Liver (tissue), 9 donors: Measurements from ENCODE around the gene CTNNBL1. TPM values are rescaled to one million over a fixed set of nuclear protein-coding genes. Genes with fewer than 3 reads are reported as not detected.
"Not testable (repeated sequence)": the region's sequence is repeated elsewhere in the genome, so short reads cannot be mapped to it uniquely, and the experiment has no call there.

Experiments
- DNase-seq: peaks from one replicate; pipeline ENCODE4 v3.0.0-alpha.2; 2017; ENCODE audit warnings: low spot score
- H3K27ac ChIP-seq, 2 donors: one replicate each; pipeline ENCODE4 v1.7.0; 2013; ENCODE audit warnings: inconsistent platforms in 2 of 2, low read length in 2 of 2, control low read depth in 1 of 2, low read depth in 1 of 2, mild to moderate bottlenecking in 1 of 2
- H3K27me3 ChIP-seq, 4 donors: one replicate each; pipeline versions ENCODE4 v1.6.1 to v1.7.0; 2013; ENCODE audit warnings: low read length in 3 of 4, inconsistent platforms in 1 of 4, mild to moderate bottlenecking in 1 of 4, moderate library complexity in 1 of 4; ENCODE audit not compliant: control insufficient read depth in 4 of 4, insufficient read depth in 4 of 4
- H3K36me3 ChIP-seq, 4 donors: one replicate each; pipeline versions ENCODE4 v1.6.1 to v1.7.0; 2013; ENCODE audit warnings: low read length in 3 of 4, mild to moderate bottlenecking in 3 of 4, low read depth in 1 of 4, moderate library complexity in 1 of 4; ENCODE audit not compliant: control insufficient read depth in 4 of 4, insufficient read depth in 3 of 4
- H3K4me1 ChIP-seq, 4 donors: one replicate each; pipeline versions ENCODE4 v1.6.1 to v1.7.0; 2013; ENCODE audit warnings: low read length in 3 of 4, mild to moderate bottlenecking in 3 of 4, moderate library complexity in 1 of 4; ENCODE audit not compliant: control insufficient read depth in 4 of 4, insufficient read depth in 4 of 4
- H3K4me3 ChIP-seq, 3 donors: one replicate each; pipeline versions ENCODE4 v1.6.1 to v1.7.0; 2013; ENCODE audit warnings: low read length in 3 of 3, control low read depth in 1 of 3, low read depth in 1 of 3, mild to moderate bottlenecking in 1 of 3
- H3K9ac ChIP-seq, 2 donors: one replicate each; pipeline ENCODE4 v1.7.0; 2013; ENCODE audit warnings: low read length in 2 of 2, mild to moderate bottlenecking in 2 of 2, moderate library complexity in 2 of 2, control low read depth in 1 of 2, low read depth in 1 of 2
- H3K9me3 ChIP-seq, 4 donors: one replicate each; pipeline versions ENCODE4 v1.6.1 to v1.7.0; 2013; ENCODE audit warnings: low read length in 3 of 4; ENCODE audit not compliant: control insufficient read depth in 4 of 4
- ATF3 ChIP-seq: IDR thresholded peaks from 2 replicates; pipeline ENCODE4 v1.6.1; 2016; ENCODE audit warnings: antibody characterized with exemption
- CTCF ChIP-seq: fragments of 150-350 bp; IDR thresholded peaks from 2 replicates; pipeline ENCODE4 v1.5.1; 2017; ENCODE audit warnings: improper control_type of control experiment, low read depth, low read length; ENCODE audit not compliant: missing input control
- EGR1 ChIP-seq, 2 donors: IDR thresholded peaks; 2 replicates each; pipeline ENCODE4 v1.6.1; 2016 to 2018; ENCODE audit warnings: antibody characterized with exemption in 2 of 2, low read depth in 2 of 2
- FOXA1 ChIP-seq: IDR thresholded peaks from 2 replicates; pipeline ENCODE4 v1.6.1; 2016; ENCODE audit warnings: antibody characterized with exemption
- FOXA2 ChIP-seq: IDR thresholded peaks from 2 replicates; pipeline ENCODE4 v1.6.1; 2016; ENCODE audit warnings: antibody characterized with exemption
- GABPA ChIP-seq, 2 donors: IDR thresholded peaks in 1 of 2; conservative IDR thresholded peaks in 1 of 2; 2 replicates each; pipeline ENCODE4 v1.6.1; 2016; ENCODE audit warnings: antibody characterized with exemption in 2 of 2, mild to moderate bottlenecking in 1 of 2, moderate library complexity in 1 of 2
- HNF4A ChIP-seq, 2 donors: conservative IDR thresholded peaks; 2 replicates each; pipeline ENCODE4 v1.6.1; 2016; ENCODE audit warnings: antibody characterized with exemption in 2 of 2, mild to moderate bottlenecking in 2 of 2
- HNF4G ChIP-seq: IDR thresholded peaks from 2 replicates; pipeline ENCODE4 v1.6.1; 2016; ENCODE audit warnings: antibody characterized with exemption
- JUND ChIP-seq, 2 donors: IDR thresholded peaks; 2 replicates each; pipeline ENCODE4 v1.6.1; 2016; ENCODE audit warnings: antibody characterized with exemption in 2 of 2
- MAX ChIP-seq: IDR thresholded peaks from 2 replicates; pipeline ENCODE4 v1.6.1; 2016; ENCODE audit warnings: antibody characterized with exemption
- NR2F2 ChIP-seq: IDR thresholded peaks from 2 replicates; pipeline ENCODE4 v1.6.1; 2016; ENCODE audit warnings: antibody characterized with exemption
- RAD21 ChIP-seq, 2 donors: IDR thresholded peaks; 2 replicates each; pipeline ENCODE4 v1.6.1; 2016; ENCODE audit warnings: antibody characterized with exemption in 2 of 2, mild to moderate bottlenecking in 2 of 2
- REST ChIP-seq: IDR thresholded peaks from 2 replicates; pipeline ENCODE4 v1.6.1; 2016; ENCODE audit warnings: antibody characterized with exemption, mild to moderate bottlenecking
- RXRA ChIP-seq, 2 donors: IDR thresholded peaks; 2 replicates each; pipeline ENCODE4 v1.6.1; 2017 to 2018; ENCODE audit warnings: antibody characterized with exemption in 2 of 2, mild to moderate bottlenecking in 1 of 2
- SP1 ChIP-seq: IDR thresholded peaks from 2 replicates; pipeline ENCODE4 v1.6.1; 2018; ENCODE audit warnings: antibody characterized with exemption, mild to moderate bottlenecking
- TAF1 ChIP-seq: conservative IDR thresholded peaks from 2 replicates; pipeline ENCODE4 v1.6.1; 2016; ENCODE audit warnings: antibody characterized with exemption, mild to moderate bottlenecking
- YY1 ChIP-seq: IDR thresholded peaks from 2 replicates; pipeline ENCODE4 v1.6.1; 2016; ENCODE audit warnings: antibody characterized with exemption, mild to moderate bottlenecking
- ZBTB33 ChIP-seq: IDR thresholded peaks from 2 replicates; pipeline ENCODE4 v1.6.1; 2016; ENCODE audit warnings: antibody characterized with exemption
- WGBS: extraction: QIAGEN DNeasy Blood & Tissue Kit; methylation state at CpG from one replicate; pipeline ENCODE4 v1.1.7; 2013; 5-methylcytosine and 5-hydroxymethylcytosine counted together
- polyA plus RNA-seq, 2 donors: library from polyadenylated mRNA; stranded (reverse) in 1 of 2; unstranded in 1 of 2; fragments of 200-250 nt in 1 of 2; fragments of >200 nt in 1 of 2; fragmentation: Nextera tagmentation in 1 of 2; extraction: Ambion mirVana in 1 of 2; gene quantifications; one replicate each; pipeline versions ENCODE4 v1.2.1 to v1.2.3, GENCODE V29; 2013 to 2015
- total RNA-seq, 2 donors: library from RNA; depleted of rRNA; stranded (reverse); fragments of >200 nt; gene quantifications; one replicate each; pipeline ENCODE4 v1.2.3, GENCODE V29; 2014
- donor health status: healthy.
- donor health status: healthy.
- donor health status: healthy.
- donor health status: healthy.
- donor health status: healthy.

The CTNNBL1 gene
- total and polyA plus RNA-seq, 4 donors, result 18.3 to 25.4 (median 20.3) TPM

GRCh38 chr20:37852666-37853065, 158.8 kb downstream of the CTNNBL1 start:
- Histone ChIP-seq H3K36me3 (peaks cover 9 to 41% (median 20%) of the 10 kb centered on the region in 4 donors), H3K9ac (no peak overlapping the region), H3K4me3 (no peak overlapping the region), H3K27ac (no peak overlapping the region), H3K4me1 (no peaks in the 10 kb centered on the region), H3K9me3 (no peaks in the 10 kb centered on the region), H3K27me3 (no peaks in the 10 kb centered on the region)
- WGBS, result 95% methylated on average over 6 of the region's 6 CpGs
- no peak for DNase-seq
- no peak for TF ChIP-seq ZBTB33
- TF ChIP-seq GABPA (IDR thresholded peaks at IDR 0.05 in 1 of 2, conservative IDR thresholded peaks at IDR 0.05 in 1 of 2), result no peak
- no peak for TF ChIP-seq FOXA2
- TF ChIP-seq TAF1, result no peak
- no peak for TF ChIP-seq YY1
- no peak for TF ChIP-seq HNF4G
- no peak for TF ChIP-seq JUND (IDR thresholded peaks at IDR 0.05)

- WGBS, result 95% methylated on average over 2 of the region's 2 CpGs
- TF ChIP-seq JUND (IDR thresholded peaks at IDR 0.05) (no peak), HNF4A (conservative IDR thresholded peaks at IDR 0.05) (no peak), RXRA (IDR thresholded peaks at IDR 0.05) (no peak), EGR1 (IDR thresholded peaks at IDR 0.05; ENCODE audit: low read depth in 2 of 2) (no peak), FOXA2 (no peak), MAX (no peak), TAF1 (no peak), SP1 (no peak), ATF3 (no peak), REST (no peak), NR2F2 (no peak), GABPA (IDR thresholded peaks at IDR 0.05 in 1 of 2, conservative IDR thresholded peaks at IDR 0.05 in 1 of 2) (no peak), YY1 (no peak), ZBTB33 (no peak), FOXA1 (no peak), CTCF (no peak), RAD21 (IDR thresholded peaks at IDR 0.05) (no peak), HNF4G (no peak)
These were observed 160.1 kb downstream of the CTNNBL1 start for GRCh38 chr20:37853823-37854375.

GRCh38 chr20:37856034-37856433, 162.2 kb downstream of the CTNNBL1 start:
- WGBS, result 98% methylated on average over 5 of the region's 5 CpGs
- not testable (repeated sequence) for H3K9ac ChIP-seq, H3K27ac ChIP-seq, DNase-seq, H3K4me3 ChIP-seq, H3K4me1 ChIP-seq, H3K9me3 ChIP-seq, H3K27me3 ChIP-seq
- peaks cover 4 to 33% (median 23%) of the 10 kb centered on the region in 4 donors for H3K36me3 ChIP-seq

More at GRCh38 chr20:37853823-37854375, 160.1 kb downstream of the CTNNBL1 start:
- Histone ChIP-seq H3K4me3 (no peak overlapping the region), H3K27ac (no peak overlapping the region), H3K36me3 (peaks cover 7 to 38% (median 20%) of the 10 kb centered on the region in 4 donors), H3K9ac (no peak overlapping the region), H3K4me1 (no peaks in the 10 kb centered on the region), H3K27me3 (no peaks in the 10 kb centered on the region), H3K9me3 (no peaks in the 10 kb centered on the region)
- no peak for DNase-seq
